Coronary artery (tissue), 2 donors: ENCODE measurements around the gene MYCBPAP.
A peak's percentile ranks its signal among the peaks of the same experiment; 100 is the strongest.

Experiments used
- DNase-seq: peaks from one replicate; pipeline ENCODE4 v3.0.0-alpha.2; 2017; ENCODE audit warnings: low spot score
- H3K27ac ChIP-seq, 2 donors: fragments of 200-600 bp; sonication (generic); one replicate each; pipeline ENCODE4 v1.5.1; 2016 to 2019
- H3K4me3 ChIP-seq: fragments of 200-600 bp; sonication (generic); 2 replicates; pipeline ENCODE4 v1.5.1; 2016; ENCODE audit warnings: mild to moderate bottlenecking, moderate library complexity
- CTCF ChIP-seq: fragments of 200-600 bp; sonication (generic); IDR thresholded peaks from one replicate; pipeline ENCODE4 v1.5.1; 2019; ENCODE audit warnings: antibody characterized with exemption

Gene MYCBPAP

GRCh38 chr17:50544516-50544915 lies 36.3 kb downstream of the MYCBPAP start:
- Histone ChIP-seq H3K27ac (no peak overlapping the region), H3K4me3 (no peak overlapping the region)
- no peak for TF ChIP-seq CTCF
- no peak for DNase-seq

GRCh38 chr17:50545311-50545710 lies 37.1 kb downstream of the MYCBPAP start:
- H3K4me3 ChIP-seq = no peak overlapping the region
- no peak for DNase-seq
- no peak for TF ChIP-seq CTCF
- H3K27ac ChIP-seq = no peak overlapping the region

GRCh38 chr17:50546701-50547034 lies 38.4 kb downstream of the MYCBPAP start:
- no peak for TF ChIP-seq CTCF
- DNase-seq = no peak
- Histone ChIP-seq H3K4me3 (peak overlapping the region; percentile 87), H3K27ac (no peak overlapping the region)

- Histone ChIP-seq H3K4me3 (peak within 1 kb of the TSS; percentile 87), H3K27ac (peak within 1 kb of the TSS; percentile 79 to 89)
- DNase-seq = peak; percentile 92
- peak; percentile 95 for TF ChIP-seq CTCF
These were observed 38.9 kb downstream of the MYCBPAP start, which contains the start of gene SPATA20 for GRCh38 chr17:50547035-50547735. SPATA20 (plus strand) TSS chr17:50547174; CDS start chr17:50547209, 35 bp downstream.

GRCh38 chr17:50547736-50548083 lies 39.5 kb downstream of the MYCBPAP start:
- no peak for DNase-seq
- peak overlapping the region; percentile 87 for H3K4me3 ChIP-seq
- H3K27ac ChIP-seq = peak overlapping the region; percentile 79 to 89
- no peak for TF ChIP-seq CTCF

GRCh38 chr17:50548831-50549230 lies 40.6 kb downstream of the MYCBPAP start:
- DNase-seq = no peak
- TF ChIP-seq CTCF = no peak
- Histone ChIP-seq H3K27ac (no peak overlapping the region), H3K4me3 (no peak overlapping the region)

GRCh38 chr17:50549256-50549941 lies 41.2 kb downstream of the MYCBPAP start:
- DNase-seq = no peak
- Histone ChIP-seq H3K4me3 (no peak overlapping the region), H3K27ac (no peak overlapping the region)
- TF ChIP-seq CTCF = no peak
